GM12891 (cell line): Measurements from ENCODE around the gene MTO1.

Experiments
- PAX5 ChIP-seq: IDR thresholded peaks from 2 replicates; pipeline ENCODE4 v1.6.1; 2011; ENCODE audit warnings: low read length, moderate library complexity, mild to moderate bottlenecking; ENCODE audit not compliant: insufficient read depth, severe bottlenecking
- POLR2A ChIP-seq: IDR thresholded peaks from 2 replicates; pipeline ENCODE4 v1.6.1; 2011; ENCODE audit warnings: low read depth, low read length, control low read depth
- POLR2AphosphoS5 ChIP-seq: IDR thresholded peaks from 2 replicates; pipeline ENCODE4 v1.6.1; 2011; ENCODE audit warnings: low read depth, low read length, control low read depth
- POU2F2 ChIP-seq: IDR thresholded peaks from 2 replicates; pipeline ENCODE4 v1.6.1; 2011; ENCODE audit warnings: low read depth, mild to moderate bottlenecking, control low read depth, low read length, moderate library complexity
- SPI1 ChIP-seq: IDR thresholded peaks from 2 replicates; pipeline ENCODE4 v1.6.1; 2011; ENCODE audit warnings: low read depth, low read length, control low read depth
- TAF1 ChIP-seq: IDR thresholded peaks from 2 replicates; pipeline ENCODE4 v1.6.1; 2011; ENCODE audit warnings: low read depth, low read length, control low read depth

- TF ChIP-seq TAF1 = no peak
- TF ChIP-seq POLR2AphosphoS5 = no peak
- no peak for TF ChIP-seq POLR2A
- no peak for TF ChIP-seq SPI1
- TF ChIP-seq PAX5 = no peak
- no peak for TF ChIP-seq POU2F2
Observed at GRCh38 chr6:73505142-73505541, 43.6 kb downstream of the MTO1 start.
